Endodermal cell (in vitro differentiated cells): ENCODE data around the gene NDUFAF8. TPM values are rescaled to one million over a fixed set of nuclear protein-coding genes. Genes with fewer than 3 reads are reported as not detected.

Experiments used
- DNase-seq: peaks from one replicate; pipeline ENCODE4 v3.0.0-alpha.2; 2017
- H3K27ac ChIP-seq: 2 replicates; pipeline ENCODE4 v1.5.1; 2013; ENCODE audit warnings: mild to moderate bottlenecking, low read depth, low read length, moderate library complexity
- H3K27me3 ChIP-seq: 2 replicates; pipeline ENCODE4 v1.6.1; 2013; ENCODE audit warnings: mild to moderate bottlenecking, low read length, moderate library complexity; ENCODE audit not compliant: insufficient read depth, control insufficient read depth, poor library complexity, severe bottlenecking
- H3K36me3 ChIP-seq: 2 replicates; pipeline ENCODE4 v1.7.0; 2013; ENCODE audit warnings: mild to moderate bottlenecking, low read length, moderate library complexity; ENCODE audit not compliant: control insufficient read depth, insufficient read depth
- H3K4me1 ChIP-seq: one replicate; pipeline ENCODE4 v1.7.0; 2013; ENCODE audit warnings: low read length; ENCODE audit not compliant: control insufficient read depth, insufficient read depth
- H3K4me3 ChIP-seq: 2 replicates; pipeline ENCODE4 v1.5.1; 2013; ENCODE audit warnings: mild to moderate bottlenecking, low read length, moderate library complexity
- H3K9ac ChIP-seq: 2 replicates; pipeline ENCODE4 v1.6.1; 2013; ENCODE audit warnings: mild to moderate bottlenecking, low read length, moderate library complexity; ENCODE audit not compliant: poor library complexity, severe bottlenecking; ENCODE audit errors: extremely low read depth
- H3K9me3 ChIP-seq: 2 replicates; pipeline ENCODE4 v1.6.1; 2013; ENCODE audit warnings: mild to moderate bottlenecking, low read length, moderate library complexity; ENCODE audit not compliant: control insufficient read depth
- H3K27ac Mint-ChIP-seq: 2 replicates; pipeline ENCODE4 v1.8.0; 2020; ENCODE audit warnings: mixed read lengths
- H3K27me3 Mint-ChIP-seq: 2 replicates; pipeline ENCODE4 v1.8.0; 2021; ENCODE audit warnings: mild to moderate bottlenecking, mixed read lengths; ENCODE audit not compliant: insufficient read depth
- H3K36me3 Mint-ChIP-seq: 2 replicates; pipeline ENCODE4 v1.8.0; 2020; ENCODE audit warnings: low read depth, mixed read lengths
- H3K4me1 Mint-ChIP-seq: 2 replicates; pipeline ENCODE4 v1.8.0; 2020; ENCODE audit warnings: mixed read lengths
- H3K4me3 Mint-ChIP-seq: 2 replicates; pipeline ENCODE4 v1.8.0; 2020; ENCODE audit warnings: mild to moderate bottlenecking, moderate library complexity, mixed read lengths
- H3K9me3 Mint-ChIP-seq: 2 replicates; pipeline ENCODE4 v1.8.0; 2020; ENCODE audit warnings: mild to moderate bottlenecking, mixed read lengths
- CTCF ChIP-seq: fragments of 200-600 bp; sonication (generic); conservative IDR thresholded peaks from 2 replicates; pipeline ENCODE4 v1.5.0; 2021; ENCODE audit warnings: antibody characterized with exemption, mild to moderate bottlenecking
- WGBS, 2 experiments: methylation state at CpG; one replicate each; pipeline versions ENCODE4 v1.1.5 to v1.1.7; 2013; ENCODE audit warnings: missing lambda C conversion rate in 2 of 2, mixed read lengths in 1 of 2; ENCODE audit not compliant: insufficient coverage in 1 of 2, insufficient read length in 1 of 2; 5-methylcytosine and 5-hydroxymethylcytosine counted together
- total RNA-seq, 2 donors: library from RNA; stranded (reverse); fragmentation: NEBNext Ultra II Directional in 1 of 2; extraction: Animal tissue kit (Norgen Biotek cat#: 25700) in 1 of 2; gene quantifications; 2 replicates in 1 of 2; 3 replicates in 1 of 2; pipeline ENCODE4 v1.2.1, GENCODE V29; 2021

The NDUFAF8 gene
- total RNA-seq, 2 donors from 2014 or later = 42.7 to 48.7 TPM

- peaks cover 39% of the 10 kb centered on the region for H3K36me3 Mint-ChIP-seq
- H3K4me3 ChIP-seq = no peak overlapping the region
- no peak for DNase-seq
- H3K9me3 ChIP-seq = no peaks in the 10 kb centered on the region
- H3K27ac Mint-ChIP-seq = no peak overlapping the region
- H3K9ac ChIP-seq = no peak overlapping the region
- no peak for TF ChIP-seq CTCF
- H3K4me3 Mint-ChIP-seq = no peak overlapping the region
- H3K4me1 Mint-ChIP-seq = no peaks in the 10 kb centered on the region
- H3K27me3 ChIP-seq = no peaks in the 10 kb centered on the region
- H3K9me3 Mint-ChIP-seq = no peaks in the 10 kb centered on the region
- peaks cover 13% of the 10 kb centered on the region for H3K36me3 ChIP-seq
- 88 to 92% methylated on average over 13 to 18 of the region's 18 CpGs for WGBS, 2 experiments
- H3K27me3 Mint-ChIP-seq = no peaks in the 10 kb centered on the region
- no peak overlapping the region for H3K27ac ChIP-seq
- no peaks in the 10 kb centered on the region for H3K4me1 ChIP-seq
These were observed 22.0 kb downstream of the NDUFAF8 start for GRCh38 chr17:81261096-81261495.

DNA sequence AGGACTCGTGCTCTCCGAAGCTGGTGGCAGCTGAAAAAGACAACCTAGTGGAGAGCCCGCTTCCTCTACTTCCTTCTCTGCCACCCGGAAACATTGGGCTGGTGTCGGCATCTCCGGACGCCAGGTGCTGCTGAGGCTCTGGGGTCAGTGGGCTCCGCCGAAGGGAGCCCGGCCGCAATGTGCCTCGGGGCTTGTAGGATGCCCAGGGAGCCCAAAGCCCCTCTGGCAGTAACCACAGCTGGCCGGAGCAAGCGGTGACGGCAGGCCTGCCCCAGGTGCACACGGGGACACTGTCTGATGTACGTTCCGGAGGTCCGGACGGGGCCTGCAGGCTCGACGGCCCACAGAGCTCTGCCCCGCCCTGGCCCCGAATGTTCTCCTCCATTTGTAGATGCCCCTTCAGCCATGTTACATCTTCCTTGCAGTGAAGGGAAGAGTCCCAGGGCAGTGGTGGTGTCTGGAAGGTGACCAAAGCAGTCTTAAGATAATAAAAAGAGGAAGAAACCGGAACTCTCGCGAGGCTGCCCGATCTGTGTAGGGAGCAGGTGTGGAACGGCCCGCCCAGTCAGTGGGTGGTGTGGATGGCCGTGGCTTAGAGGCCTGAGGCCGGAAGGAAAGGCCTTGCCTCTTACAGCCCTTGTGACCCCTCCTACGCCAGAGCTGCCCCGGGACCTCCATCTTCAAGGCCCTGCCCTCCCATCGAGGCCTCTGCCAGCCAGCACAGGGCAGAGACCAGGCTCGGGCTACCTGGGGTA, 22.6 kb downstream of the NDUFAF8 start:
- peaks cover 43% of the 10 kb centered on the region for H3K36me3 Mint-ChIP-seq
- Histone ChIP-seq H3K4me1 (no peaks in the 10 kb centered on the region), H3K4me3 (no peak overlapping the region), H3K9me3 (no peaks in the 10 kb centered on the region), H3K9ac (no peak overlapping the region), H3K27ac (no peak overlapping the region), H3K36me3 (peaks cover 13% of the 10 kb centered on the region), H3K27me3 (no peaks in the 10 kb centered on the region)
- H3K4me3 Mint-ChIP-seq = no peak overlapping the region
- DNase-seq = no peak
- H3K27me3 Mint-ChIP-seq = no peaks in the 10 kb centered on the region
- TF ChIP-seq CTCF = no peak
- no peaks in the 10 kb centered on the region for H3K9me3 Mint-ChIP-seq
- WGBS, 2 experiments = 95 to 99% methylated on average over 22 to 36 of the region's 36 CpGs
- no peaks in the 10 kb centered on the region for H3K4me1 Mint-ChIP-seq
- no peak overlapping the region for H3K27ac Mint-ChIP-seq

- Histone ChIP-seq H3K4me3 (no peak overlapping the region), H3K27ac (no peak overlapping the region), H3K9ac (no peak overlapping the region), H3K9me3 (no peaks in the 10 kb centered on the region), H3K36me3 (peaks cover 16% of the 10 kb centered on the region), H3K27me3 (no peaks in the 10 kb centered on the region), H3K4me1 (no peaks in the 10 kb centered on the region)
- TF ChIP-seq CTCF = no peak
- Mint-ChIP-seq H3K9me3 (no peaks in the 10 kb centered on the region), H3K27me3 (no peaks in the 10 kb centered on the region), H3K4me3 (no peak overlapping the region), H3K36me3 (peaks cover 47% of the 10 kb centered on the region), H3K27ac (no peak overlapping the region), H3K4me1 (no peaks in the 10 kb centered on the region)
- no peak for DNase-seq
- 95% methylated on average over 33 to 40 of the region's 40 CpGs for WGBS, 2 experiments
These were observed 24.5 kb downstream of the NDUFAF8 start for GRCh38 chr17:81263371-81264181.
